ENCODE data around the gene GOLGB1. TPM values are rescaled to one million over a fixed set of nuclear protein-coding genes. Genes with fewer than 3 reads are reported as not detected.

GOLGB1 gene
- polyA plus RNA-seq, 3 donors = 1.2 to 7.1 (median 1.7) TPM

DNA sequence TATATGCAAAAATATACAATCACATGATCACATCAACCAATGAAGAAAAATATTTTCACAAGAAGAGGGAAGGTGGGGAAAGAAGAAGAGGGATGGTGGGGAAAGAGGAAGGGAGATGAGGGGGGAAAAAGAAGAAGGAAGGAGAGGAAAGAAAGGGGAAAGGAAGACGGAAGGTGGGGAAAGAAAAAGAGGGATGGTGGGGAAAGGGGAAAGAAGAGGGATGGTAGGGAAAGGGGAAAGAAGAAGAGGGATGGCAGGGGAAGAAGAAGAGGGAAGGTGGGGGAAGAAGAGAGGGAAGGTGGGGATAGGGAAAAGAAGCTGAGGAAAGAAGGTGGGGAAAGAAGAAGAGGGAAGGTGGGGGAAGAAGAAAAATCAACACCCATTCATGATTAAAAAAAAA is 3.2 kb upstream of the GOLGB1 start:
- Histone ChIP-seq H3K79me2 (ENCODE audit: insufficient read depth, low read length) (peaks cover 15% of the 10 kb centered on the region), H3K4me3 (replicated peaks in 1 of 3; ENCODE audit: low read depth in 2 of 3, low read length in 3 of 3) (no peak overlapping the region), H4K20me1 (ENCODE audit: insufficient read depth, low read length) (no peaks in the 10 kb centered on the region), H3K4me2 (replicated peaks; ENCODE audit: extremely low read depth, low read length, poor library complexity, severe bottlenecking) (no peak overlapping the region), H3K9me3 (replicated peaks in 1 of 2; ENCODE audit: control insufficient read depth in 1 of 2, insufficient read depth in 1 of 2, low read length in 2 of 2) (no peaks in the 10 kb centered on the region), H3K27ac (ENCODE audit: low read depth in 1 of 2, low read length in 2 of 2) (no peak overlapping the region), H2AFZ (ENCODE audit: insufficient read depth, low read depth, low read length, poor library complexity, severe bottlenecking) (no peak overlapping the region), H3K36me3 (replicated peaks in 1 of 2; ENCODE audit: control insufficient read depth in 1 of 2, insufficient read depth in 2 of 2, low read length in 2 of 2) (no peaks in the 10 kb centered on the region), H3K9ac (ENCODE audit: insufficient read depth, low read length, poor library complexity, severe bottlenecking) (no peak overlapping the region), H3K27me3 (ENCODE audit: control insufficient read depth in 2 of 2, insufficient read depth in 2 of 2, low read length in 2 of 2) (peaks cover 0 to 3% of the 10 kb centered on the region in 2 donors), H3K4me1 (ENCODE audit: control insufficient read depth in 1 of 2, insufficient read depth in 2 of 2, low read length in 2 of 2) (peaks cover 17 to 18% of the 10 kb centered on the region in 2 donors)
- H3K36me3 Mint-ChIP-seq = no peaks in the 10 kb centered on the region
- no peak overlapping the region for H3K27ac Mint-ChIP-seq
- peaks cover 0 to 4% (median 2%) of the 10 kb centered on the region in 7 donors for H3K9me3 Mint-ChIP-seq
- TF ChIP-seq CTCF (IDR thresholded peaks at IDR 0.05) = no peak
- 38% methylated on average over 1 of the region's 1 CpG for WGBS (ENCODE audit: insufficient coverage)
- peaks cover 7 to 13% (median 9%) of the 10 kb centered on the region in 3 donors for H3K27me3 Mint-ChIP-seq (ENCODE audit: low read depth in 3 of 3)
- no peak for DNase-seq
- intact Hi-C loops (cut with micrococcal nuclease) = loop anchor here in 1 of 2 donors (5.0 kb wide), 1 partner anchor 85 kb away; the partner anchor contains the start of genes EAF2 and IQCB1
- peak overlapping the region in 1 of 2 donors; percentile 51 for H3K4me3 Mint-ChIP-seq
- peaks cover 5% of the 10 kb centered on the region for H3K4me1 Mint-ChIP-seq

GRCh38 chr3:121752261-121752660 is 2.7 kb upstream of the GOLGB1 start:
- WGBS (ENCODE audit: insufficient coverage) = no CpG with 5 or more reads among the region's 1 CpG
- H3K27ac Mint-ChIP-seq = no peak overlapping the region
- no peak overlapping the region for H3K9ac ChIP-seq (ENCODE audit: insufficient read depth, low read length, poor library complexity, severe bottlenecking)
- H3K4me1 Mint-ChIP-seq = peaks cover 5% of the 10 kb centered on the region
- no peaks in the 10 kb centered on the region for H3K9me3 ChIP-seq (replicated peaks in 1 of 2; ENCODE audit: control insufficient read depth in 1 of 2, insufficient read depth in 1 of 2, low read length in 2 of 2)
- H3K4me1 ChIP-seq (ENCODE audit: control insufficient read depth in 1 of 2, insufficient read depth in 2 of 2, low read length in 2 of 2) = peaks cover 18 to 19% of the 10 kb centered on the region in 2 donors
- intact Hi-C loops (cut with micrococcal nuclease) = loop anchor here in 1 of 2 donors (5.0 kb wide), 1 partner anchor 85 kb away; the partner anchor contains the start of genes EAF2 and IQCB1
- no peak overlapping the region for H3K4me3 Mint-ChIP-seq
- no peak overlapping the region for H3K4me3 ChIP-seq (replicated peaks in 1 of 3; ENCODE audit: low read depth in 2 of 3, low read length in 3 of 3)
- H2AFZ ChIP-seq (ENCODE audit: insufficient read depth, low read depth, low read length, poor library complexity, severe bottlenecking) = no peak overlapping the region
- H3K27ac ChIP-seq (ENCODE audit: low read depth in 1 of 2, low read length in 2 of 2) = no peak overlapping the region
- peaks cover 0 to 4% (median 2%) of the 10 kb centered on the region in 7 donors for H3K9me3 Mint-ChIP-seq
- peaks cover 20% of the 10 kb centered on the region for H3K79me2 ChIP-seq (ENCODE audit: insufficient read depth, low read length)
- H3K36me3 ChIP-seq (replicated peaks in 1 of 2; ENCODE audit: control insufficient read depth in 1 of 2, insufficient read depth in 2 of 2, low read length in 2 of 2) = no peaks in the 10 kb centered on the region
- no peak for TF ChIP-seq CTCF (IDR thresholded peaks at IDR 0.05)
- H3K4me2 ChIP-seq (replicated peaks; ENCODE audit: extremely low read depth, low read length, poor library complexity, severe bottlenecking) = no peak overlapping the region
- H3K27me3 Mint-ChIP-seq (ENCODE audit: low read depth in 3 of 3) = peaks cover 7 to 13% (median 9%) of the 10 kb centered on the region in 3 donors
- DNase-seq = no peak
- no peaks in the 10 kb centered on the region for H3K36me3 Mint-ChIP-seq
- peaks cover 0 to 3% of the 10 kb centered on the region in 2 donors for H3K27me3 ChIP-seq (ENCODE audit: control insufficient read depth in 2 of 2, insufficient read depth in 2 of 2, low read length in 2 of 2)
- no peaks in the 10 kb centered on the region for H4K20me1 ChIP-seq (ENCODE audit: insufficient read depth, low read length)
